Measurements from ENCODE around the gene C1orf94.

Gene C1orf94

DNA sequence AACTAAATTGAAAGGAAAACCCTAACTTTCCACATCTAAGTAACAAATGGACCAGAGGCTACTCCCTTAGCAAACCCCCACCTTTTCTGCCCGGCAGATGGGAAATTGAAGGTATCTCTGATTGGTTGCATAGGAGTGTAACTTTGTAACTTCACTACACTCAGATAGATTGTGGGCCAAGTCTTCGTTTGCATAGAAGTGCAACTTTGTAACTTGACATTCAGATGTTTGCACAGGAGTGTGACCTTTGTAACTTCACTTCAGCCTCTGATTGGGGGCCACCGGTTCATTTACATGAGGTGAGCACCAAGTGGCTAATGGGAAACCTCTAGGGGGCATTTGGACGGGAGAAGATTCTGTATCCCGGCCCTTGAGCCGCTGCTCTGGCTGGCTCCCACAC, 59.4 kb downstream of the C1orf94 start:
- H3K4me2 ChIP-seq (ENCODE audit: insufficient read depth, low read length) = no peak overlapping the region
- no peaks in the 10 kb centered on the region for H3K4me1 ChIP-seq (ENCODE audit: insufficient read depth, low read length)
- TF ChIP-seq EZH2 (IDR thresholded peaks at IDR 0.05; ENCODE audit: borderline replicate concordance, low read depth, low read length, severe bottlenecking) (no peak), CTCF (IDR thresholded peaks at IDR 0.05; ENCODE audit: borderline replicate concordance, extremely low read depth, low read length, poor library complexity, severe bottlenecking) (no peak)
- H3K79me2 ChIP-seq (ENCODE audit: insufficient read depth, low read length) = no peaks in the 10 kb centered on the region
- H3K36me3 ChIP-seq (ENCODE audit: insufficient read depth, low read length) = no peaks in the 10 kb centered on the region
- no peak overlapping the region for H3K4me3 ChIP-seq (ENCODE audit: low read depth in 1 of 2, low read length in 2 of 2)
- no peak overlapping the region for H3K27ac ChIP-seq (ENCODE audit: low read length)
- H3K27me3 ChIP-seq (ENCODE audit: insufficient read depth, low read length, poor library complexity) = peaks cover 9% of the 10 kb centered on the region
- H4K20me1 ChIP-seq (ENCODE audit: insufficient read depth, low read length) = no peaks in the 10 kb centered on the region
- no peak for DNase-seq
- H3K9ac ChIP-seq (ENCODE audit: low read depth, low read length) = no peak overlapping the region
- no peak for ATAC-seq (ENCODE audit: insufficient read depth, low read depth)
- H2AFZ ChIP-seq (ENCODE audit: low read depth, low read length) = no peak overlapping the region
- no peaks in the 10 kb centered on the region for H3K9me3 ChIP-seq (ENCODE audit: insufficient read depth, low read length, severe bottlenecking)

- no peaks in the 10 kb centered on the region for H4K20me1 ChIP-seq (ENCODE audit: insufficient read depth, low read length)
- no peak overlapping the region for H3K27ac ChIP-seq (ENCODE audit: low read length)
- DNase-seq (no peak), ATAC-seq (ENCODE audit: insufficient read depth, low read depth) (no peak)
- H3K9ac ChIP-seq (ENCODE audit: low read depth, low read length) = no peak overlapping the region
- no peaks in the 10 kb centered on the region for H3K79me2 ChIP-seq (ENCODE audit: insufficient read depth, low read length)
- no peak overlapping the region for H3K4me2 ChIP-seq (ENCODE audit: insufficient read depth, low read length)
- no peak overlapping the region for H2AFZ ChIP-seq (ENCODE audit: low read depth, low read length)
- H3K9me3 ChIP-seq (ENCODE audit: insufficient read depth, low read length, severe bottlenecking) = peaks cover 3% of the 10 kb centered on the region
- H3K4me3 ChIP-seq (ENCODE audit: low read depth in 1 of 2, low read length in 2 of 2) = no peak overlapping the region
- no peaks in the 10 kb centered on the region for H3K36me3 ChIP-seq (ENCODE audit: insufficient read depth, low read length)
- no peaks in the 10 kb centered on the region for H3K4me1 ChIP-seq (ENCODE audit: insufficient read depth, low read length)
- TF ChIP-seq CTCF (IDR thresholded peaks at IDR 0.05; ENCODE audit: borderline replicate concordance, extremely low read depth, low read length, poor library complexity, severe bottlenecking) (no peak), EZH2 (IDR thresholded peaks at IDR 0.05; ENCODE audit: borderline replicate concordance, low read depth, low read length, severe bottlenecking) (no peak)
- peaks cover 9% of the 10 kb centered on the region for H3K27me3 ChIP-seq (ENCODE audit: insufficient read depth, low read length, poor library complexity)
Observed at GRCh38 chr1:34237151-34237815, 60.6 kb downstream of the C1orf94 start.

DNA sequence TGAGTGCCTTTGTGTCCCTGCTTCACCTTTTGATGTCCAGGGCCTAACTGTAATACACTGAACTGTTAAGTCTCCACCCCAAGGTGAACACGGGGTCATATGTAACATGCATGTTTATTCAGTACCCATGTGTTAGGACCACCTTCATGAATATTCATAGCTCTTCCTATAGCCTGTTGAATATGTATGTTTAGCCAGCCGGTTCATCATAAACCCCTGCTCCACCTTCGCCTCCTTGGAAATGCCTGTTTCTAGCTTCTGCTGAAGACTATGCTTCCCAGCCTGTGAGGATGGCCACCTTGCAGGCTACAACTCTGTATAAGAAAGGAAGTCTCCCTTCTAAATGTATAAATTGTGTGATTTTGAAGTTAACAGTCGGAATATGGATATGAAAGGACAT, 69.3 kb downstream of the C1orf94 start:
- no peak for ATAC-seq (ENCODE audit: insufficient read depth, low read depth)
- H3K79me2 ChIP-seq (ENCODE audit: insufficient read depth, low read length) = no peaks in the 10 kb centered on the region
- no peaks in the 10 kb centered on the region for H4K20me1 ChIP-seq (ENCODE audit: insufficient read depth, low read length)
- H3K4me2 ChIP-seq (ENCODE audit: insufficient read depth, low read length) = no peak overlapping the region
- H3K9me3 ChIP-seq (ENCODE audit: insufficient read depth, low read length, severe bottlenecking) = peaks cover 3% of the 10 kb centered on the region
- H3K36me3 ChIP-seq (ENCODE audit: insufficient read depth, low read length) = no peaks in the 10 kb centered on the region
- TF ChIP-seq CTCF (IDR thresholded peaks at IDR 0.05; ENCODE audit: borderline replicate concordance, extremely low read depth, low read length, poor library complexity, severe bottlenecking) (no peak), EZH2 (IDR thresholded peaks at IDR 0.05; ENCODE audit: borderline replicate concordance, low read depth, low read length, severe bottlenecking) (no peak)
- H2AFZ ChIP-seq (ENCODE audit: low read depth, low read length) = no peak overlapping the region
- no peak overlapping the region for H3K27ac ChIP-seq (ENCODE audit: low read length)
- H3K4me3 ChIP-seq (ENCODE audit: low read depth in 1 of 2, low read length in 2 of 2) = no peak overlapping the region
- peaks cover 7% of the 10 kb centered on the region for H3K27me3 ChIP-seq (ENCODE audit: insufficient read depth, low read length, poor library complexity)
- no peak for DNase-seq
- no peak overlapping the region for H3K9ac ChIP-seq (ENCODE audit: low read depth, low read length)
- no peaks in the 10 kb centered on the region for H3K4me1 ChIP-seq (ENCODE audit: insufficient read depth, low read length)
